ENCODE results near the gene FLRT1. TPM values are rescaled to one million over a fixed set of nuclear protein-coding genes. Genes with fewer than 3 reads are reported as not detected.

Gene FLRT1
- total RNA-seq, 1 experiment from 2014 or later, result not detected

- Histone ChIP-seq H3K9me2 (replicated peaks; ENCODE audit: insufficient read depth, low read length) (no peaks in the 10 kb centered on the region), H3K27me3 (ENCODE audit: low read length) (no peaks in the 10 kb centered on the region), H2AFZ (ENCODE audit: low read length) (no peak overlapping the region), H3K27ac (ENCODE audit: low read length) (no peak overlapping the region), H3K4me2 (ENCODE audit: low read depth, low read length, poor library complexity, severe bottlenecking) (no peak overlapping the region), H3K9me3 (ENCODE audit: low read length) (no peaks in the 10 kb centered on the region), H3K9ac (ENCODE audit: low read length) (no peak overlapping the region), H3K4me3 (ENCODE audit: low read length) (no peak overlapping the region), H4K20me1 (ENCODE audit: insufficient read depth, low read depth, low read length) (peaks cover 3% of the 10 kb centered on the region; the same call in 1 of the 2 replicates), H3K36me3 (ENCODE audit: insufficient read depth, low read length) (no peaks in the 10 kb centered on the region), H3K4me1 (ENCODE audit: low read length) (no peaks in the 10 kb centered on the region), H3K79me2 (ENCODE audit: low read length) (no peaks in the 10 kb centered on the region)
- no peak for DNase-seq
These were observed 27.3 kb upstream of the FLRT1 start for GRCh38 chr11:64008283-64008913.

GRCh38 chr11:64008914-64009633 is 26.7 kb upstream of the FLRT1 start:
- Histone ChIP-seq H3K27ac (ENCODE audit: low read length) (no peak overlapping the region), H3K4me1 (ENCODE audit: low read length) (no peaks in the 10 kb centered on the region), H4K20me1 (ENCODE audit: insufficient read depth, low read depth, low read length) (peaks cover 3% of the 10 kb centered on the region; the same call in 1 of the 2 replicates), H2AFZ (ENCODE audit: low read length) (no peak overlapping the region), H3K9ac (ENCODE audit: low read length) (no peak overlapping the region), H3K79me2 (ENCODE audit: low read length) (no peaks in the 10 kb centered on the region), H3K36me3 (ENCODE audit: insufficient read depth, low read length) (no peaks in the 10 kb centered on the region), H3K27me3 (ENCODE audit: low read length) (no peaks in the 10 kb centered on the region), H3K9me3 (ENCODE audit: low read length) (no peaks in the 10 kb centered on the region), H3K9me2 (replicated peaks; ENCODE audit: insufficient read depth, low read length) (no peaks in the 10 kb centered on the region), H3K4me2 (ENCODE audit: low read depth, low read length, poor library complexity, severe bottlenecking) (no peak overlapping the region), H3K4me3 (ENCODE audit: low read length) (no peak overlapping the region)
- no peak for DNase-seq

- no peaks in the 10 kb centered on the region for H3K4me1 ChIP-seq (ENCODE audit: low read length)
- H3K4me2 ChIP-seq (ENCODE audit: low read depth, low read length, poor library complexity, severe bottlenecking), result no peak overlapping the region
- no peaks in the 10 kb centered on the region for H3K9me2 ChIP-seq (replicated peaks; ENCODE audit: insufficient read depth, low read length)
- H4K20me1 ChIP-seq (ENCODE audit: insufficient read depth, low read depth, low read length), result 0 out of 2 replicates have a peak, but pooled peaks cover 3% of the 10 kb centered on the region
- no peak overlapping the region for H3K4me3 ChIP-seq (ENCODE audit: low read length)
- H3K27ac ChIP-seq (ENCODE audit: low read length), result no peak overlapping the region
- DNase-seq, result no peak
- no peak overlapping the region for H3K9ac ChIP-seq (ENCODE audit: low read length)
- H3K9me3 ChIP-seq (ENCODE audit: low read length), result no peaks in the 10 kb centered on the region
- no peak overlapping the region for H2AFZ ChIP-seq (ENCODE audit: low read length)
- no peaks in the 10 kb centered on the region for H3K27me3 ChIP-seq (ENCODE audit: low read length)
- H3K79me2 ChIP-seq (ENCODE audit: low read length), result no peaks in the 10 kb centered on the region
- no peaks in the 10 kb centered on the region for H3K36me3 ChIP-seq (ENCODE audit: insufficient read depth, low read length)
These were observed 26.0 kb upstream of the FLRT1 start for GRCh38 chr11:64009710-64010109.

GRCh38 chr11:64010783-64011182 is 24.9 kb upstream of the FLRT1 start:
- no peaks in the 10 kb centered on the region for H3K79me2 ChIP-seq (ENCODE audit: low read length)
- no peaks in the 10 kb centered on the region for H3K9me3 ChIP-seq (ENCODE audit: low read length)
- no peak for DNase-seq
- no peak overlapping the region for H2AFZ ChIP-seq (ENCODE audit: low read length)
- H3K27ac ChIP-seq (ENCODE audit: low read length), result no peak overlapping the region
- 0 out of 2 replicates have a peak, but pooled peaks cover 3% of the 10 kb centered on the region for H4K20me1 ChIP-seq (ENCODE audit: insufficient read depth, low read depth, low read length)
- H3K9ac ChIP-seq (ENCODE audit: low read length), result no peak overlapping the region
- no peaks in the 10 kb centered on the region for H3K27me3 ChIP-seq (ENCODE audit: low read length)
- no peak overlapping the region for H3K4me2 ChIP-seq (ENCODE audit: low read depth, low read length, poor library complexity, severe bottlenecking)
- no peaks in the 10 kb centered on the region for H3K4me1 ChIP-seq (ENCODE audit: low read length)
- H3K4me3 ChIP-seq (ENCODE audit: low read length), result no peak overlapping the region
- no peaks in the 10 kb centered on the region for H3K9me2 ChIP-seq (replicated peaks; ENCODE audit: insufficient read depth, low read length)
- no peaks in the 10 kb centered on the region for H3K36me3 ChIP-seq (ENCODE audit: insufficient read depth, low read length)

- H3K4me3 ChIP-seq (ENCODE audit: low read length), result no peak overlapping the region
- no peaks in the 10 kb centered on the region for H3K27me3 ChIP-seq (ENCODE audit: low read length)
- no peak overlapping the region for H2AFZ ChIP-seq (ENCODE audit: low read length)
- no peaks in the 10 kb centered on the region for H3K79me2 ChIP-seq (ENCODE audit: low read length)
- no peak overlapping the region for H3K9ac ChIP-seq (ENCODE audit: low read length)
- 0 out of 2 replicates have a peak, but pooled peaks cover 3% of the 10 kb centered on the region for H4K20me1 ChIP-seq (ENCODE audit: insufficient read depth, low read depth, low read length)
- no peaks in the 10 kb centered on the region for H3K9me3 ChIP-seq (ENCODE audit: low read length)
- no peaks in the 10 kb centered on the region for H3K9me2 ChIP-seq (replicated peaks; ENCODE audit: insufficient read depth, low read length)
- DNase-seq, result no peak
- no peaks in the 10 kb centered on the region for H3K36me3 ChIP-seq (ENCODE audit: insufficient read depth, low read length)
- no peaks in the 10 kb centered on the region for H3K4me1 ChIP-seq (ENCODE audit: low read length)
- H3K27ac ChIP-seq (ENCODE audit: low read length), result no peak overlapping the region
- H3K4me2 ChIP-seq (ENCODE audit: low read depth, low read length, poor library complexity, severe bottlenecking), result no peak overlapping the region
These were observed 24.4 kb upstream of the FLRT1 start for GRCh38 chr11:64011371-64011770.

GRCh38 chr11:64013141-64013896 is 22.4 kb upstream of the FLRT1 start:
- no peaks in the 10 kb centered on the region for H4K20me1 ChIP-seq (ENCODE audit: insufficient read depth, low read depth, low read length)
- H3K27me3 ChIP-seq (ENCODE audit: low read length), result no peaks in the 10 kb centered on the region
- no peaks in the 10 kb centered on the region for H3K9me3 ChIP-seq (ENCODE audit: low read length)
- no peaks in the 10 kb centered on the region for H3K9me2 ChIP-seq (replicated peaks; ENCODE audit: insufficient read depth, low read length)
- no peak for DNase-seq
- no peaks in the 10 kb centered on the region for H3K36me3 ChIP-seq (ENCODE audit: insufficient read depth, low read length)
- H3K27ac ChIP-seq (ENCODE audit: low read length), result no peak overlapping the region
- no peak overlapping the region for H3K4me3 ChIP-seq (ENCODE audit: low read length)
- no peaks in the 10 kb centered on the region for H3K79me2 ChIP-seq (ENCODE audit: low read length)
- H3K4me1 ChIP-seq (ENCODE audit: low read length), result no peaks in the 10 kb centered on the region
- no peak overlapping the region for H2AFZ ChIP-seq (ENCODE audit: low read length)
- H3K4me2 ChIP-seq (ENCODE audit: low read depth, low read length, poor library complexity, severe bottlenecking), result no peak overlapping the region
- no peak overlapping the region for H3K9ac ChIP-seq (ENCODE audit: low read length)

- no peak overlapping the region for H3K9ac ChIP-seq (ENCODE audit: low read length)
- no peak overlapping the region for H3K27ac ChIP-seq (ENCODE audit: low read length)
- H3K9me3 ChIP-seq (ENCODE audit: low read length), result no peaks in the 10 kb centered on the region
- H3K4me1 ChIP-seq (ENCODE audit: low read length), result no peaks in the 10 kb centered on the region
- H2AFZ ChIP-seq (ENCODE audit: low read length), result no peak overlapping the region
- H3K27me3 ChIP-seq (ENCODE audit: low read length), result no peaks in the 10 kb centered on the region
- DNase-seq, result no peak
- H3K4me2 ChIP-seq (ENCODE audit: low read depth, low read length, poor library complexity, severe bottlenecking), result no peak overlapping the region
- H3K36me3 ChIP-seq (ENCODE audit: insufficient read depth, low read length), result no peaks in the 10 kb centered on the region
- H3K4me3 ChIP-seq (ENCODE audit: low read length), result no peak overlapping the region
- no peaks in the 10 kb centered on the region for H3K9me2 ChIP-seq (replicated peaks; ENCODE audit: insufficient read depth, low read length)
- H3K79me2 ChIP-seq (ENCODE audit: low read length), result no peaks in the 10 kb centered on the region
- no peaks in the 10 kb centered on the region for H4K20me1 ChIP-seq (ENCODE audit: insufficient read depth, low read depth, low read length)
These were observed 21.4 kb upstream of the FLRT1 start for GRCh38 chr11:64014356-64014755.

GRCh38 chr11:64015510-64015909 is 20.2 kb upstream of the FLRT1 start:
- Histone ChIP-seq H3K4me2 (ENCODE audit: low read depth, low read length, poor library complexity, severe bottlenecking) (no peak overlapping the region), H3K27me3 (ENCODE audit: low read length) (no peaks in the 10 kb centered on the region), H4K20me1 (ENCODE audit: insufficient read depth, low read depth, low read length) (no peaks in the 10 kb centered on the region), H2AFZ (ENCODE audit: low read length) (no peak overlapping the region), H3K9me3 (ENCODE audit: low read length) (no peaks in the 10 kb centered on the region), H3K36me3 (ENCODE audit: insufficient read depth, low read length) (no peaks in the 10 kb centered on the region), H3K4me3 (ENCODE audit: low read length) (no peak overlapping the region), H3K9me2 (replicated peaks; ENCODE audit: insufficient read depth, low read length) (no peaks in the 10 kb centered on the region), H3K9ac (ENCODE audit: low read length) (no peak overlapping the region), H3K4me1 (ENCODE audit: low read length) (no peaks in the 10 kb centered on the region), H3K27ac (ENCODE audit: low read length) (no peak overlapping the region), H3K79me2 (ENCODE audit: low read length) (no peaks in the 10 kb centered on the region)
- no peak for DNase-seq
